Spleen (tissue), 7 donors: ENCODE measurements around the gene TBC1D16.

Source experiments
- POLR2A ChIP-seq, 3 donors: fragments of 450-650 bp; IDR thresholded peaks; one replicate each; pipeline ENCODE4 v1.5.1; 2017; ENCODE audit warnings: antibody characterized with exemption in 3 of 3, mild to moderate bottlenecking in 1 of 3
- TF ChIP-seq, protein P1 (sequence below), 11 experiments: fragments of 200-600 bp in 7 of 11; fragments of 450-650 bp in 4 of 11; sonication (generic) in 4 of 11; IDR thresholded peaks in 8 of 11; conservative IDR thresholded peaks in 3 of 11; 1 replicate in 7 of 11; 2 replicates in 4 of 11; pipeline versions ENCODE4 v1.4.0 to v1.8.0; 2016 to 2021; ENCODE audit warnings: antibody characterized with exemption in 11 of 11, inconsistent platforms in 4 of 11, mild to moderate bottlenecking in 1 of 11
- donor health status: DM: no; HTN: no; CAD: no; lungs with moderate emphysema.
- donor health status: DM: no; HTN: no; CAD: no.
- donor health status: DM: no; HTN: no; CAD: no.

DNA sequence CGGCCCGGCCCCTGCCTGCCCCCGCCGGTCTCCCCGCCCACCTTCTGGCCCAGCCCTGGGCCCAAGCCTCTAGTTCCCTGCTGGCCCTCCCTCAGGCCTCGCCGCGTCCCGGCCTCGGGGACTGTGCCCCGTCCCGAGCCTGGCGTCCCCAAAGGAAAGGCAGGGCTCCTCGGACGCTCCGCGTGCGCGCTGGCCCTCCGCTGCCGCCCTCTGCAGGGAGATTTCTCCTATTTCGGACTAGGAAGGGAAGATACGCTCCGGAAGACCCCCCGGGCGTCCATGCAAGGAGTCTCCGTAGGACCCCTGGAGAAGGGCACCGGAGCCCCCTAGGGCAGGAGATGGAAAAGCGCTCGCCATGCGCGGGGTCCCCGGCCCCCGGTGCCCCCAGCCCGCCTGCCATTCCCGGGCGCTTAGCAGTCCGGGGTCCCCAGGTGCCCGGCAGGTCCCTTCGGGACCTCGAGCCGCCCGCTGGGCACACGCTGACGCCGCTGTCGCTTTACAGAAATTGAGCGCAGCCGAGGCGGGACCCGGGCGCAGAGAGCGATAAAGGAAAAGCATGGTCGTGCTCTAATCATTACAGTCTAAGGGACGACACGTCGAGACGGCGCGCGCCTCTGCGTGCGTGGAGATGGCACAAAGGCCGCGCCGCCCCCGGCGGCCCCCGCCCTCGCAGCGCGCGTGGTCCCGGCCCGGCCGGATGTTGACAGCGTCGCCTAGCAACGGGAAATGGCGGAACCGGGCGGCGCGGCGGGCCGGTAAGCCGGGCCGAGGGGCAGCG, 454 bp upstream of the TBC1D16 start, which contains the start of gene CCDC40:
- TF ChIP-seq, protein P1, sequence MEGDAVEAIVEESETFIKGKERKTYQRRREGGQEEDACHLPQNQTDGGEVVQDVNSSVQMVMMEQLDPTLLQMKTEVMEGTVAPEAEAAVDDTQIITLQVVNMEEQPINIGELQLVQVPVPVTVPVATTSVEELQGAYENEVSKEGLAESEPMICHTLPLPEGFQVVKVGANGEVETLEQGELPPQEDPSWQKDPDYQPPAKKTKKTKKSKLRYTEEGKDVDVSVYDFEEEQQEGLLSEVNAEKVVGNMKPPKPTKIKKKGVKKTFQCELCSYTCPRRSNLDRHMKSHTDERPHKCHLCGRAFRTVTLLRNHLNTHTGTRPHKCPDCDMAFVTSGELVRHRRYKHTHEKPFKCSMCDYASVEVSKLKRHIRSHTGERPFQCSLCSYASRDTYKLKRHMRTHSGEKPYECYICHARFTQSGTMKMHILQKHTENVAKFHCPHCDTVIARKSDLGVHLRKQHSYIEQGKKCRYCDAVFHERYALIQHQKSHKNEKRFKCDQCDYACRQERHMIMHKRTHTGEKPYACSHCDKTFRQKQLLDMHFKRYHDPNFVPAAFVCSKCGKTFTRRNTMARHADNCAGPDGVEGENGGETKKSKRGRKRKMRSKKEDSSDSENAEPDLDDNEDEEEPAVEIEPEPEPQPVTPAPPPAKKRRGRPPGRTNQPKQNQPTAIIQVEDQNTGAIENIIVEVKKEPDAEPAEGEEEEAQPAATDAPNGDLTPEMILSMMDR (IDR thresholded peaks at IDR 0.05 in 8 of 11, conservative IDR thresholded peaks at IDR 0.05 in 3 of 11) = no peak
- peak in 1 of 3 donors; percentile 40 for TF ChIP-seq POLR2A (IDR thresholded peaks at IDR 0.05)
